ENCODE results near the gene CLPTM1L.

- TF ChIP-seq ZNF76 (tag by site-specific recombination; IDR thresholded peaks at IDR 0.05; ENCODE audit: borderline replicate concordance, low read depth) (no peak), CTCF (tag by site-specific recombination; IDR thresholded peaks at IDR 0.05) (no peak), YY1 (tag by site-specific recombination; IDR thresholded peaks at IDR 0.05) (no peak)
Observed at GRCh38 chr5:1347571-1347970, 2.7 kb upstream of the CLPTM1L start.

Measured in HEK293 (cell line).